ENCODE results near the gene SLC6A13.

GRCh38 chr12:252636-253035, 10.0 kb downstream of the SLC6A13 start:
- TF ChIP-seq CTCF (IDR thresholded peaks at IDR 0.05) (no peak), POLR2A (IDR thresholded peaks at IDR 0.05) (no peak)
